Measurements from ENCODE around the gene POTEI. TPM values are rescaled to one million over a fixed set of nuclear protein-coding genes. Genes with fewer than 3 reads are reported as not detected.
"Not testable (repeated sequence)": the region's sequence is repeated elsewhere in the genome, so short reads cannot be mapped to it uniquely, and the experiment has no call there.

Gene POTEI
- total RNA-seq, 1 donor from 2014 or later: 7.3 TPM

GRCh38 chr2:130522390-130522789, 13.3 kb upstream of the POTEI start:
- not testable (repeated sequence) for H3K4me1 Mint-ChIP-seq; H3K9me3 Mint-ChIP-seq; DNase-seq (ENCODE audit: low spot score in 2 of 2, unreplicated experiment in 2 of 2); H3K4me3 Mint-ChIP-seq; H3K27ac Mint-ChIP-seq; H3K27me3 Mint-ChIP-seq (ENCODE audit: low read depth); H3K36me3 Mint-ChIP-seq

DNA sequence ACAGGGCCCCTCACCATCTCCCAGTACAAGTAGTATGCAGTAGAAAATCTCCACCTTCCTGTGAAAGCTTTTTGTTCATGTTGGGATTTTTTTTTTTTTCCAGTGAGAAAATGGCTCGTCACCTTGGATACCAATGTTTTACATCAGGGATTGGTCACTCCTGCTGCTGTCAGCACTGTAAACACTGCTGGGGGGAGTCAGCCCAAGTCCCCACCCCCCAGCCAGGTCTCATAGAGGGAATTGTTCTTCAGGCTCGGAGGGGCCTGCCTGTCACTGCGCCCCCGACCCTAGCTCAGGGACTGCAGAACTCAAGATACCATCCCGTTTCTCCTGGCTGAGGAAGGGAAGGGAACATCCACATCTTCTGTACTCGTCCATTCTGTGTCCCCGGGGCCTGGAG, 11.9 kb upstream of the POTEI start, which contains the start of gene CFC1B:
CFC1B (plus strand) TSS at position 231 of the 400 bp plus-strand sequence. CDS start 263 bp downstream, outside the sequence.
- not testable (repeated sequence) for DNase-seq (ENCODE audit: low spot score in 2 of 2, unreplicated experiment in 2 of 2); H3K36me3 Mint-ChIP-seq; H3K9me3 Mint-ChIP-seq; H3K4me1 Mint-ChIP-seq; H3K27me3 Mint-ChIP-seq (ENCODE audit: low read depth); H3K4me3 Mint-ChIP-seq; H3K27ac Mint-ChIP-seq

DNA sequence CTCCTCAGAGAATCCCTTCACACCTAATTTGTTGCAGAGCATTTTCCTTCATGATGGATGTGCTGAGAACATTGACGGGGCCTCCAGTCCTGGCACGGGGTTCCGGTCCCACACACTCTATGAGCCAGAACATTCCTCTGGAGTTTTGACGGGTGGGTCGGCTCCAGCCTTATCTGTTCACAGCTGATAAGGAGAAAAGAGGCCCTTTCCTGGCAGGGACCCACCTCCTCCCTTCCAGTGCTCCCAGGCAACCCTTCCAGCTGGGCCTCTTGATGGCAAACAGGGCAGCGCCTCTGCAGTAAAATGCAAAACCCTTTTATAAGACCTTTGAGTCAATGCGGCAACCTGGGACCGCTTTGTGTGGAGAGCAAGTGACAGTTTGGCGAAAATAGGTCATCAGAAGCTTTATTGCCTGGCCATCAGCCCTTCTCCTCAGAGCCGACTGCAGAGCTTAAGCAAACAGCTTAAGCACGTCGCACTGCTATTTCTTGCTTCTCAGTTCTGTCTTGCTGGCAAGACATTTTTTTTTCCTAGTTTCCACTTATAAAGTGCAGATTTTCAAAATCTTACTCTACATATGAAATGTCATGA, 9.5 kb upstream of the POTEI start:
- not testable (repeated sequence) for H3K27ac Mint-ChIP-seq; H3K27me3 Mint-ChIP-seq (ENCODE audit: low read depth); H3K4me1 Mint-ChIP-seq; DNase-seq (ENCODE audit: low spot score in 2 of 2, unreplicated experiment in 2 of 2); H3K4me3 Mint-ChIP-seq; H3K9me3 Mint-ChIP-seq; H3K36me3 Mint-ChIP-seq

DNA sequence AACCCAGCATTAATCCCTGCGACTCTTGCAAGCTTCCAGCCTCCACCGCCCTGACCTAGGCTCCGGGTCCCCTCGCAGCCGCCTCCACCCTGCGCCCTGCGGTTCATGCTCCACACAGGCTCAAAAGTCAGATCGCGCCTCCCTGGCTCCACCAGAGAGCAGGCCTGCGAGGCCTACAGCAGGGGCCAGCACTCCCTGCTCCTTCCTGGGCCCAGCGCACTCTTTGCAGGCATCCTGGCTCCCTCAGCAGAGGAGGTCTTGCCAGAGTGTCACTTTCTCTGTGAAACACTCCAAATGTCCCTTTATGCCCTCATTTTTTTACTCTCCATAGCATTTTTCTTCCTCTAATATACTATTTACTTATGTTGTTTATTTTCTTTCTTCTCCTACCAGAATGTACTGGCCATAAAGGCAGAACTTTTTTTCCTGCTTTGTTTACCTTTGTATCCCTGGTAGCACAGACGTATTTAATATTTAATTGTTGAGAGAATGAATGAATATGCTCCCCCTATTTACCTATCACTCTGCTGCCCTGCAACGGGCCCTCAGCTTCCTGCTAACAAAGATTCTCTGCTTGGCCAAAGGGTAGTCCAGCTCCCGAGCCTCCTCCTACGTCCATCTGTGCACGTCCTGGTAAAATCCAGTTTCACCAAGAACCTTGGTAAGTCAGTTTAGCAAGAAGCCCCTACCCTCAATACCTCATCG, 2.8 kb upstream of the POTEI start:
- DNase-seq (ENCODE audit: low spot score in 2 of 2, unreplicated experiment in 2 of 2); H3K27ac Mint-ChIP-seq; H3K36me3 Mint-ChIP-seq; H3K4me1 Mint-ChIP-seq; H3K27me3 Mint-ChIP-seq (ENCODE audit: low read depth); H3K4me3 Mint-ChIP-seq; H3K9me3 Mint-ChIP-seq: not testable (repeated sequence)

GRCh38 chr2:130510807-130511746, 1.9 kb upstream of the POTEI start:
- H3K36me3 Mint-ChIP-seq; DNase-seq (ENCODE audit: low spot score in 2 of 2, unreplicated experiment in 2 of 2); H3K9me3 Mint-ChIP-seq; H3K4me3 Mint-ChIP-seq; H3K4me1 Mint-ChIP-seq; H3K27me3 Mint-ChIP-seq (ENCODE audit: low read depth); H3K27ac Mint-ChIP-seq: not testable (repeated sequence)

GRCh38 chr2:130491073-130491472, 18.1 kb downstream of the POTEI start:
- DNase-seq (ENCODE audit: low spot score in 2 of 2, unreplicated experiment in 2 of 2); H3K4me3 Mint-ChIP-seq; H3K36me3 Mint-ChIP-seq; H3K4me1 Mint-ChIP-seq; H3K9me3 Mint-ChIP-seq; H3K27ac Mint-ChIP-seq; H3K27me3 Mint-ChIP-seq (ENCODE audit: low read depth): not testable (repeated sequence)

- H3K36me3 Mint-ChIP-seq; DNase-seq (ENCODE audit: low spot score in 2 of 2, unreplicated experiment in 2 of 2); H3K9me3 Mint-ChIP-seq; H3K4me1 Mint-ChIP-seq; H3K27me3 Mint-ChIP-seq (ENCODE audit: low read depth); H3K4me3 Mint-ChIP-seq; H3K27ac Mint-ChIP-seq: not testable (repeated sequence)
Measured at GRCh38 chr2:130455413-130455812, 53.7 kb downstream of the POTEI start.

- DNase-seq (ENCODE audit: low spot score in 2 of 2, unreplicated experiment in 2 of 2); H3K27ac Mint-ChIP-seq; H3K36me3 Mint-ChIP-seq; H3K27me3 Mint-ChIP-seq (ENCODE audit: low read depth); H3K4me1 Mint-ChIP-seq; H3K9me3 Mint-ChIP-seq; H3K4me3 Mint-ChIP-seq: not testable (repeated sequence)
Measured at GRCh38 chr2:130454712-130455083, 54.4 kb downstream of the POTEI start.

GRCh38 chr2:130453955-130454711, 55.0 kb downstream of the POTEI start:
- H3K4me1 Mint-ChIP-seq; H3K4me3 Mint-ChIP-seq; H3K27me3 Mint-ChIP-seq (ENCODE audit: low read depth); H3K36me3 Mint-ChIP-seq; DNase-seq (ENCODE audit: low spot score in 2 of 2, unreplicated experiment in 2 of 2); H3K27ac Mint-ChIP-seq; H3K9me3 Mint-ChIP-seq: not testable (repeated sequence)

- H3K4me1 Mint-ChIP-seq; H3K27me3 Mint-ChIP-seq (ENCODE audit: low read depth); H3K9me3 Mint-ChIP-seq; H3K27ac Mint-ChIP-seq; H3K4me3 Mint-ChIP-seq; H3K36me3 Mint-ChIP-seq; DNase-seq (ENCODE audit: low spot score in 2 of 2, unreplicated experiment in 2 of 2): not testable (repeated sequence)
Measured at GRCh38 chr2:130452897-130453296, 56.2 kb downstream of the POTEI start.

GRCh38 chr2:130451823-130452222, 57.3 kb downstream of the POTEI start:
- not testable (repeated sequence) for DNase-seq (ENCODE audit: low spot score in 2 of 2, unreplicated experiment in 2 of 2); H3K4me1 Mint-ChIP-seq; H3K36me3 Mint-ChIP-seq; H3K9me3 Mint-ChIP-seq; H3K27ac Mint-ChIP-seq; H3K27me3 Mint-ChIP-seq (ENCODE audit: low read depth); H3K4me3 Mint-ChIP-seq

GRCh38 chr2:130451278-130451677, 57.9 kb downstream of the POTEI start:
- not testable (repeated sequence) for DNase-seq (ENCODE audit: low spot score in 2 of 2, unreplicated experiment in 2 of 2); H3K4me1 Mint-ChIP-seq

DNA sequence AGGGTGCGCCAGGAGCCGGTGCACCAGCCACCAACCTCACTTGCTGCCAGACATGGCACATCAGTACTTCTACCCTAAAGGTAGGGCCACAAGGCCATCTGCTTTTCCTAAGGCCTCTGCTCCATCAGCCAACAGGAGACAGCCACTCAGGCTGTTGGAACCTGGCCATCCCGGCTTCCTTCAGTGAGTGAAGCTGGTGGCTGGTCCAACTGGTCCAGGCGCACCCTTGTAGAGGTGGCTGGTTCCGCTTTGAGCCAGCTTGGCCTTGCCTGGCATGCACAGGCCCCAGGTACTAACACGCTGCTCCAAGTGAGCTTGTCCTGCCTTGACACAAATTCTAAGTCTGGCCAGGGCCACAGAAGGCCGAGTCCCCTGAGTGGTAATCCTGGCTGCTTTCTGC, 58.8 kb downstream of the POTEI start:
- not testable (repeated sequence) for H3K36me3 Mint-ChIP-seq; DNase-seq (ENCODE audit: low spot score in 2 of 2, unreplicated experiment in 2 of 2); H3K9me3 Mint-ChIP-seq; H3K27me3 Mint-ChIP-seq (ENCODE audit: low read depth); H3K4me3 Mint-ChIP-seq; H3K27ac Mint-ChIP-seq; H3K4me1 Mint-ChIP-seq

More at GRCh38 chr2:130451278-130451677, 57.9 kb downstream of the POTEI start:
- H3K4me3 Mint-ChIP-seq; H3K36me3 Mint-ChIP-seq; H3K27me3 Mint-ChIP-seq (ENCODE audit: low read depth); H3K9me3 Mint-ChIP-seq; H3K27ac Mint-ChIP-seq: not testable (repeated sequence)

All from mesothelial cell of epicardium (in vitro differentiated cells).